Lower leg skin (tissue), 3 donors: ENCODE measurements around the gene CARS1.

Source experiments
- POLR2A ChIP-seq, 2 donors: fragments of 450-650 bp; IDR thresholded peaks; one replicate each; pipeline ENCODE4 v1.6.1; 2016 to 2017; ENCODE audit warnings: antibody characterized with exemption in 2 of 2, mild to moderate bottlenecking in 1 of 2, moderate library complexity in 1 of 2
- TF ChIP-seq, protein P1 (sequence below), 3 donors: fragments of 450-650 bp; IDR thresholded peaks; one replicate each; pipeline ENCODE4 v1.5.1; 2016; ENCODE audit warnings: antibody characterized with exemption in 3 of 3, mild to moderate bottlenecking in 3 of 3, moderate library complexity in 2 of 3

DNA sequence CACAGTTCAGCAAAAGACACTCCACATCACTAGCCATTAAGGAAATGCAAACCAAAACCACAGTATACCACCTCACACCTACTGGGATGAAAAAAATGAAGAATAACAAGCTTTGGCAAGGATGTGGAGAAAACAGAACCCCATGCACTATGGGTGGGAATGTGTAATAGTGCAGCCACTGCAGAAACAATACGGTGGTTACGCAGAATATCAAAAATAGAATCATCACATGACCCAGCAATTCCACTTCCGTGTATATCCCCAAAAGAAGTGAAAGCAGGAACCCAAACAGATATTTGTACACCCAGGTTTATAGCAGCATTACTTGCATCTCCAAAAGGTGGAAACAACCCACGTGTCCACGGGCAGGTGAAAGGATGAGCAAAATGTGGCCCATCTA is 20.8 kb downstream of the CARS1 start:
- TF ChIP-seq, protein P1, sequence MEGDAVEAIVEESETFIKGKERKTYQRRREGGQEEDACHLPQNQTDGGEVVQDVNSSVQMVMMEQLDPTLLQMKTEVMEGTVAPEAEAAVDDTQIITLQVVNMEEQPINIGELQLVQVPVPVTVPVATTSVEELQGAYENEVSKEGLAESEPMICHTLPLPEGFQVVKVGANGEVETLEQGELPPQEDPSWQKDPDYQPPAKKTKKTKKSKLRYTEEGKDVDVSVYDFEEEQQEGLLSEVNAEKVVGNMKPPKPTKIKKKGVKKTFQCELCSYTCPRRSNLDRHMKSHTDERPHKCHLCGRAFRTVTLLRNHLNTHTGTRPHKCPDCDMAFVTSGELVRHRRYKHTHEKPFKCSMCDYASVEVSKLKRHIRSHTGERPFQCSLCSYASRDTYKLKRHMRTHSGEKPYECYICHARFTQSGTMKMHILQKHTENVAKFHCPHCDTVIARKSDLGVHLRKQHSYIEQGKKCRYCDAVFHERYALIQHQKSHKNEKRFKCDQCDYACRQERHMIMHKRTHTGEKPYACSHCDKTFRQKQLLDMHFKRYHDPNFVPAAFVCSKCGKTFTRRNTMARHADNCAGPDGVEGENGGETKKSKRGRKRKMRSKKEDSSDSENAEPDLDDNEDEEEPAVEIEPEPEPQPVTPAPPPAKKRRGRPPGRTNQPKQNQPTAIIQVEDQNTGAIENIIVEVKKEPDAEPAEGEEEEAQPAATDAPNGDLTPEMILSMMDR (IDR thresholded peaks at IDR 0.05) = no peak
- no peak for TF ChIP-seq POLR2A (IDR thresholded peaks at IDR 0.05)
